ENCODE measurements around the gene OPHN1. TPM values are rescaled to one million over a fixed set of nuclear protein-coding genes. Genes with fewer than 3 reads are reported as not detected.

The OPHN1 gene
- total RNA-seq, 2 experiments from 2014 or later = 0.04 TPM; not detected in 1

- ATAC-seq = no peak
- H3K36me3 Mint-ChIP-seq (ENCODE audit: low read depth) = no peaks in the 10 kb centered on the region
- intact Hi-C loops (cut with micrococcal nuclease) = no loop called here
- no peak for TF ChIP-seq CTCF (IDR thresholded peaks at IDR 0.05)
- no peak overlapping the region for H3K27ac Mint-ChIP-seq
- CTCF ChIA-PET = interaction anchor here (1.1 kb wide), 1 partner anchor 517 kb away, joined by 3 read pairs; no protein-coding TSS in a partner anchor
- peaks cover 2% of the 10 kb centered on the region for H3K27me3 Mint-ChIP-seq
- H3K9me3 Mint-ChIP-seq = no peaks in the 10 kb centered on the region
- no peak overlapping the region for H3K4me3 Mint-ChIP-seq
- POLR2A ChIA-PET = no interaction called here
- H3K4me1 Mint-ChIP-seq (ENCODE audit: low read depth) = no peaks in the 10 kb centered on the region
- no peak for DNase-seq
Observed at GRCh38 chrX:68193786-68194185, 239.5 kb downstream of the OPHN1 start.

- no peak overlapping the region for H3K4me3 Mint-ChIP-seq
- no peaks in the 10 kb centered on the region for H3K36me3 Mint-ChIP-seq (ENCODE audit: low read depth)
- H3K4me1 Mint-ChIP-seq (ENCODE audit: low read depth) = no peaks in the 10 kb centered on the region
- ATAC-seq (no peak), DNase-seq (no peak)
- intact Hi-C loops (cut with micrococcal nuclease) = no loop called here
- H3K27ac Mint-ChIP-seq = no peak overlapping the region
- ChIA-PET POLR2A (no interaction called here), CTCF (interaction anchor here (1.1 kb wide), 1 partner anchor 517 kb away, joined by 3 read pairs; no protein-coding TSS in a partner anchor)
- H3K9me3 Mint-ChIP-seq = no peaks in the 10 kb centered on the region
- peaks cover 2% of the 10 kb centered on the region for H3K27me3 Mint-ChIP-seq
- no peak for TF ChIP-seq CTCF (IDR thresholded peaks at IDR 0.05)
Observed at GRCh38 chrX:68193234-68193633, 240.1 kb downstream of the OPHN1 start.

GRCh38 chrX:68190799-68191198, 242.5 kb downstream of the OPHN1 start:
- intact Hi-C loops (cut with micrococcal nuclease) = no loop called here
- no peaks in the 10 kb centered on the region for H3K36me3 Mint-ChIP-seq (ENCODE audit: low read depth)
- ATAC-seq = no peak
- no peak for DNase-seq
- POLR2A ChIA-PET = no interaction called here
- TF ChIP-seq CTCF (IDR thresholded peaks at IDR 0.05) = no peak
- no peaks in the 10 kb centered on the region for H3K9me3 Mint-ChIP-seq
- H3K4me3 Mint-ChIP-seq = no peak overlapping the region
- no peaks in the 10 kb centered on the region for H3K4me1 Mint-ChIP-seq (ENCODE audit: low read depth)
- peaks cover 2% of the 10 kb centered on the region for H3K27me3 Mint-ChIP-seq
- H3K27ac Mint-ChIP-seq = no peak overlapping the region
- CTCF ChIA-PET = no interaction called here

- ChIA-PET POLR2A (no interaction called here), CTCF (no interaction called here)
- Mint-ChIP-seq H3K9me3 (no peaks in the 10 kb centered on the region), H3K4me1 (ENCODE audit: low read depth) (no peaks in the 10 kb centered on the region), H3K27me3 (peaks cover 2% of the 10 kb centered on the region), H3K4me3 (no peak overlapping the region), H3K36me3 (ENCODE audit: low read depth) (no peaks in the 10 kb centered on the region), H3K27ac (no peak overlapping the region)
- DNase-seq (no peak), ATAC-seq (no peak)
- TF ChIP-seq CTCF (IDR thresholded peaks at IDR 0.05) = no peak
- intact Hi-C loops (cut with micrococcal nuclease) = no loop called here
Observed at GRCh38 chrX:68186552-68187262, 246.6 kb downstream of the OPHN1 start.

GRCh38 chrX:68185161-68185560, 248.1 kb downstream of the OPHN1 start:
- Mint-ChIP-seq H3K36me3 (ENCODE audit: low read depth) (no peaks in the 10 kb centered on the region), H3K4me1 (ENCODE audit: low read depth) (peaks cover 4% of the 10 kb centered on the region), H3K27me3 (peaks cover 2% of the 10 kb centered on the region), H3K27ac (no peak overlapping the region), H3K4me3 (no peak overlapping the region), H3K9me3 (no peaks in the 10 kb centered on the region)
- intact Hi-C loops (cut with micrococcal nuclease) = no loop called here
- POLR2A ChIA-PET = no interaction called here
- ATAC-seq = no peak
- no peak for TF ChIP-seq CTCF (IDR thresholded peaks at IDR 0.05)
- CTCF ChIA-PET = no interaction called here
- DNase-seq = no peak
